HFFc6 (cell line): ENCODE results near the gene NXF3. TPM values are rescaled to one million over a fixed set of nuclear protein-coding genes. Genes with fewer than 3 reads are reported as not detected.
"Not testable (repeated sequence)": the region's sequence is repeated elsewhere in the genome, so short reads cannot be mapped to it uniquely, and the experiment has no call there.

Experiments used
- DNase-seq: peaks from one replicate; pipeline ENCODE4 v3.0.0-alpha.2; 2018
- H3K27ac Mint-ChIP-seq: 2 replicates; pipeline ENCODE4 v1.8.0; 2020; ENCODE audit warnings: mild to moderate bottlenecking, mixed read lengths
- H3K27me3 Mint-ChIP-seq: 2 replicates; pipeline ENCODE4 v1.8.0; 2021; ENCODE audit warnings: mild to moderate bottlenecking, moderate library complexity, mixed read lengths; ENCODE audit not compliant: insufficient read depth
- H3K36me3 Mint-ChIP-seq: 2 replicates; pipeline ENCODE4 v1.8.0; 2021; ENCODE audit warnings: low read depth, mixed read lengths
- H3K4me1 Mint-ChIP-seq: 2 replicates; pipeline ENCODE4 v1.8.0; 2020; ENCODE audit warnings: low read depth, mixed read lengths
- H3K4me3 Mint-ChIP-seq: 2 replicates; pipeline ENCODE4 v1.8.0; 2020; ENCODE audit warnings: mild to moderate bottlenecking, moderate library complexity, mixed read lengths
- H3K9me3 Mint-ChIP-seq: 2 replicates; pipeline ENCODE4 v1.8.0; 2020; ENCODE audit warnings: mild to moderate bottlenecking, mixed read lengths
- total RNA-seq, 6 experiments: library from RNA; stranded (reverse); fragmentation: NEBNext Ultra II Directional; extraction: Animal tissue kit (Norgen Biotek cat#: 25700); gene quantifications; 2 replicates in 1 of 6; 3 replicates in 5 of 6; pipeline ENCODE4 v1.2.3, GENCODE V29; 2021
- TF ChIP-seq, protein P1 (sequence below): fragments of 200-600 bp; sonication (generic); IDR thresholded peaks from 2 replicates; pipeline ENCODE4 v1.5.0; 2021; ENCODE audit warnings: antibody characterized with exemption, mild to moderate bottlenecking

NXF3 gene
- total RNA-seq, 6 experiments from 2014 or later = 0.54 to 4.2 (median 1.1) TPM

DNA sequence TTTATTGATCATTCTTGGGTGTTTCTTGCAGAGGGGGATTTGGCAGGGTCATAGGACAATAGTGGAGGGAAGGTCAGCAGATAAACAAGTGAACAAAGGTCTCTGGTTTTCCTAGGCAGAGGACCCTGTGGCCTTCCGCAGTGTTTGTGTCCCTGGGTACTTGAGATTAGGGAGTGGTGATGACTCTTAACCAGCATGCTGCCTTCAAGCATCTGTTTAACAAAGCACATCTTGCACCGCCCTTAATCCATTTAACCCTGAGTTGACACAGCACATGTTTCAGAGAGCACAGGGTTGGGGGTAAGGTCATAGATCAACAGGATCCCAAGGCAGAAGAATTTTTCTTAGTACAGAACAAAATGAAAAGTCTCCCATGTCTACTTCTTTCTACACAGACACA is 10.9 kb upstream of the NXF3 start:
- H3K4me3 Mint-ChIP-seq, H3K27ac Mint-ChIP-seq, H3K9me3 Mint-ChIP-seq, H3K36me3 Mint-ChIP-seq, DNase-seq, H3K4me1 Mint-ChIP-seq, H3K27me3 Mint-ChIP-seq: not testable (repeated sequence)

DNA sequence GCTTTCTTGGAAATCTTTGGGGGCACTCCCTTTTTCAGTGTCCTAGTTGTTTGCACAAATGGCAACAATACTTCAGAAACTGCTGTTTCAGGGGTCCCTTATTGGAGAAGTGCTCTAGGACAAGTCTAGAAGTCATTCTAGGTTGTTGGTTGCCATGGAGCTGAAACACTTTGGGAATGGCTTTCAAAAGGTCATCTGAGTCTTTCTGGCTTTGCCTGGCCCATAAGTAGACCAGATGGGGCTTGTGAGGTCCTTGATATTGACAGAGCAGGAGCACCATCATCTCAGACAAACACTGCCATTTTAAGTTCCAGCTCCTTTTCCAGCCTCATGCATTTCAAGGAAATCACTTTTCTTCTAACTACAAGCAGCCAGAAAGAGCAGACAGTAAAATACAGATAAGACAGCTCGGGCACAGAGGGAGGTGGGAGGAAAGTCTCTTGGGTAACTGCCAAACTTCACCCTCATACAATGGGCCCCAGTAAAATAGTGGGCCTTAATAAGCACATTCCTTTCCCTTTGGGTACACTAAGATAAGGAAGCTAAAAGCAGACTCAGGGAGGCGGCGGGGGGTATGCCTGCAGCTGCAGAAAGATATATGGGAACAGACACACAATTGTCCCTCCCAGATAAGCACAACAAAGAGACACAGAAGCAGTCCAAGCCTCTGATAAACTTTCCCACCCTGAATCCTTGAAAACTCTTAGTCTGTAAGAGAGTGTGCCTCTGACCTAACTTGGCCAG is 8.5 kb upstream of the NXF3 start:
- Mint-ChIP-seq H3K27ac (no peak overlapping the region), H3K4me3 (no peak overlapping the region)
- no peak for DNase-seq

DNA sequence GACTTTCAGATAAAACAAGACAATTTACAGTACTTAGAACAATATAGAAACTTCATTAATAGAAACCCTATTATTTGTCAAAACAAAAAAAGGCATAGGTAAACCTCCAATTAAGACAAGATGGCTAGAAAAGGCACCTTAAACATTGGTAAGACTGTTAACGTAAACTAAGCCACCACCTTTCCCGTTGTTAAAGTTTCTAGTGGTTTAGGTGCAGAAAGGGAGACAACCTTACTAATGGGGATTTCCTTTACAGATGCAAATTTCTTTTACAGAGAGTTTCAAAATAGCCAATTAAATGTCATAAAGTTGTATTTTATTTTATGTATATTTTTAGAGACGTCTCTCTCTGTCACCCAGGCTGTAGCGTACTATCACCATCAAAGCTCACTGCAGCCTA is 7.5 kb upstream of the NXF3 start:
- H3K4me1 Mint-ChIP-seq = peaks cover 6% of the 10 kb centered on the region; the same call in 1 of the 2 replicates
- no peak for DNase-seq
- no peak overlapping the region for H3K4me3 Mint-ChIP-seq
- no peaks in the 10 kb centered on the region for H3K36me3 Mint-ChIP-seq
- TF ChIP-seq, protein P1, sequence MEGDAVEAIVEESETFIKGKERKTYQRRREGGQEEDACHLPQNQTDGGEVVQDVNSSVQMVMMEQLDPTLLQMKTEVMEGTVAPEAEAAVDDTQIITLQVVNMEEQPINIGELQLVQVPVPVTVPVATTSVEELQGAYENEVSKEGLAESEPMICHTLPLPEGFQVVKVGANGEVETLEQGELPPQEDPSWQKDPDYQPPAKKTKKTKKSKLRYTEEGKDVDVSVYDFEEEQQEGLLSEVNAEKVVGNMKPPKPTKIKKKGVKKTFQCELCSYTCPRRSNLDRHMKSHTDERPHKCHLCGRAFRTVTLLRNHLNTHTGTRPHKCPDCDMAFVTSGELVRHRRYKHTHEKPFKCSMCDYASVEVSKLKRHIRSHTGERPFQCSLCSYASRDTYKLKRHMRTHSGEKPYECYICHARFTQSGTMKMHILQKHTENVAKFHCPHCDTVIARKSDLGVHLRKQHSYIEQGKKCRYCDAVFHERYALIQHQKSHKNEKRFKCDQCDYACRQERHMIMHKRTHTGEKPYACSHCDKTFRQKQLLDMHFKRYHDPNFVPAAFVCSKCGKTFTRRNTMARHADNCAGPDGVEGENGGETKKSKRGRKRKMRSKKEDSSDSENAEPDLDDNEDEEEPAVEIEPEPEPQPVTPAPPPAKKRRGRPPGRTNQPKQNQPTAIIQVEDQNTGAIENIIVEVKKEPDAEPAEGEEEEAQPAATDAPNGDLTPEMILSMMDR = no peak
- peaks cover 2% of the 10 kb centered on the region; the same call in 1 of the 2 replicates for H3K27me3 Mint-ChIP-seq
- H3K9me3 Mint-ChIP-seq = no peaks in the 10 kb centered on the region
- no peak overlapping the region for H3K27ac Mint-ChIP-seq

More for the DNA sequence above, 8.5 kb upstream of the NXF3 start:
- H3K27me3 Mint-ChIP-seq = no peaks in the 10 kb centered on the region; the same call in 1 of the 2 replicates
- peaks cover 6% of the 10 kb centered on the region; the same call in 1 of the 2 replicates for H3K4me1 Mint-ChIP-seq
- no peaks in the 10 kb centered on the region for H3K9me3 Mint-ChIP-seq
- no peaks in the 10 kb centered on the region for H3K36me3 Mint-ChIP-seq
- TF ChIP-seq, protein P1 = no peak

DNA sequence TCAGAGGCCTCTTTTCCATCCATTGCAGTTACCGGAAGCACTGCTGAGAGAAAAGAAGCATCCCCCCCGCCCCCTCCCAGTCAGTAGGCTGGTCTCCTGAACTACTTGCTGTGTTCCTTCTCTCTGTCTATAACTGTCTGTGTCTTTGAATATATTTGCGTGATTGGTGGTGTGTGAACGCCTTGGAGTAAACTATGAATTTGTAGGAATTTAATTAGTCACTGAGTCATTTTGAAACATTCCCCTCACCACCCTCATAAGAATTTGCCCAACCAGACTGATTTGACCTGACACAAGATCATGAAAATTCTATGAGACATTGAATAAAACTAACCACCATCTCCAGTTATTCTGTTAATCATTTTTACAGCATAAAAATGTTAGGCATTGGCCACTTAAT is 6.7 kb upstream of the NXF3 start:
- no peak overlapping the region for H3K27ac Mint-ChIP-seq
- no peaks in the 10 kb centered on the region for H3K9me3 Mint-ChIP-seq
- peaks cover 2% of the 10 kb centered on the region; the same call in 1 of the 2 replicates for H3K27me3 Mint-ChIP-seq
- H3K4me1 Mint-ChIP-seq = peaks cover 6% of the 10 kb centered on the region; the same call in 1 of the 2 replicates
- peak; percentile 3 for DNase-seq
- H3K36me3 Mint-ChIP-seq = no peaks in the 10 kb centered on the region
- TF ChIP-seq, protein P1 = no peak
- no peak overlapping the region for H3K4me3 Mint-ChIP-seq

DNA sequence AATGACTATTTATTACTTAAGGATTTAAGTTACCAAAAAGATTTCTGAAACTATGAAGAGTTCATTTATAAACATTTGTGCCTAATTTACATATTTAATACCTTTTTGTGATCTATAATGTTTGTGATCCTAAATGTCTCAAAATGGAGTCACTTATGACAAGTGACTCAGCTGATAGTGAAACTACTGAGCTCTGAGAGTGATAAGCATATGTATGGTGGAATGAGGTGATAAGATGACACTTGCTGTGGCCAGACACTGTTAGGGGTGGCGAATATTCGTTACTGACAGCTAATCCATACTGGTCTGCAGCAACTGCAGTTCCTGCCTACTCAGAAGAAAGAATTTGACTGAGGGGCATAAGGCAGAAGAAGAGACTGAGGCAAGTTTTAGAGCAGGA is 5.5 kb upstream of the NXF3 start:
- Mint-ChIP-seq H3K27ac (no peak overlapping the region), H3K36me3 (no peaks in the 10 kb centered on the region), H3K27me3 (peaks cover 2% of the 10 kb centered on the region; the same call in 1 of the 2 replicates), H3K9me3 (no peaks in the 10 kb centered on the region), H3K4me3 (no peak overlapping the region), H3K4me1 (peaks cover 6% of the 10 kb centered on the region; the same call in 1 of the 2 replicates)
- DNase-seq = no peak
- TF ChIP-seq, protein P1 = no peak

DNA sequence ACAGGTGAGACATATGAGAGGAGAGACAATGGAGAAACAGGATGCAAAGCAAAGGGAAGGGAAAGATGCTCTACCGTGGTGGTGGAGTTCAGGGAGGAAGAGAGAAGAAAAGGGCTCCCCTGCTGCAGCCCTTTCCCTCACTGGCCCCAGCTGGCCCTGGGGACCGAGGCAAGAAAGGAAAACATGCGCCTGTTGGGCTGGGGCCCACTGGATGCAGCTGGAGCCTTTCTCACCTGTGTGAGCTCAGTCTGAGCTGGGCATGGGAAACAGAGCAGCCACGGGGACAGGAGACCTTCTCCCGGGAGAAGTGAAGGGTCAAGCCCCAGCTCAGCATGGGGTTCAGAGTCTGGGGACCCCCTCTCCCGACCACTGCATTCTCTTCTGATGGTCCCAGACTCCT is 11.9 kb downstream of the NXF3 start:
- H3K27me3 Mint-ChIP-seq = peaks cover 2% of the 10 kb centered on the region

More for the DNA sequence above, 11.9 kb downstream of the NXF3 start:
- H3K4me3 Mint-ChIP-seq = no peak overlapping the region
- no peaks in the 10 kb centered on the region for H3K9me3 Mint-ChIP-seq
- no peak overlapping the region for H3K27ac Mint-ChIP-seq
- H3K36me3 Mint-ChIP-seq = no peaks in the 10 kb centered on the region
- no peaks in the 10 kb centered on the region for H3K4me1 Mint-ChIP-seq
- no peak for DNase-seq
- TF ChIP-seq, protein P1 = no peak
